A549 treated with Hydrocortisone at 1 μM for 4 hours (cell line): ENCODE results near the gene GJB6. TPM values are rescaled to one million over a fixed set of nuclear protein-coding genes. Genes with fewer than 3 reads are reported as not detected.

Experiments used
- total RNA-seq: library from RNA; stranded (reverse); fragments of 200-300 nt; extraction: Qiagen RNA extraction; gene quantifications from 5 replicates; pipeline ENCODE4 v1.2.3, GENCODE V29; 2022

Gene GJB6
- total RNA-seq: 0.06 TPM in 1 of 5 replicates, not detected in the others

DNA sequence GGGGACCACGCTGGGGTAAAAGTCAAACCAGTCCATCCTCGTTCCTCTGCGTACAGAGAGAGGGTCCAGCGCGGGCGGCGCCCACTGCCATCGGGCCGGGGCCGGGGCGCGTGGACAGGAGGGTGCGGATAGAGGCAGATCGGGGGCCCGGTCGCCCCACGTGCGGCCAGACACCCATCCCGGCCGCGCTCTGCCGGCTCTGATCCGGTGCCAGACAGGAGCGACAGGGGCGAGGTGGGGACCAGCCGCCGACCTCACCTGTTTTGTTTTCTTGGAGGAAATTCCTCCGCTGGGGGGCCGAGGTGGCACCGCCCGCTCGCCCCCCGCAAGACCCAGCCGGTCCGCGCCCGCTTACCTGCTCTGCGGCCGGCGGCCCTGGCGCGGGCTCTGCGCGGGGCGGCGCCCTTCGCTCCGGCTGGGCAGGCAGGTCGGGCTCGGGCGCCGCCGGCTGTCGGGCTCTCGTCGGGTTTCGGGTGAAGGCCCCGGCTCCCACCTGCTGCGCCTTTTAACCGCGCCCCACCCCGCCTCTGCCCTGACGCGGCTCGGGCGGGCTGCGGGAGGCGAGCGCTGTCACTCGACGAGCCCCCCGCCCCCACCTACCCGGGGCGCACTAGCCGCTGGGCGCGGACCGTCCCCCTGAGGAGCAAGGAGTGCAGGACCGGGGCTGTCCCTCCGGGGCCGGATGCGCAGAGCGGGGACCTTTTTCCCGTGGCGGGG lies at the start of gene GJB6:
TSS of gene GJB6 (minus strand) at position 481 of the 717 bp plus-strand sequence. CDS start 8,839 bp downstream, outside the sequence.

GRCh38 chr13:20192836-20193161 lies 39.3 kb downstream of the GJB6 start, which contains the start of gene GJB2:
TSS of gene GJB2 (minus strand) at chr13:20192938. CDS start at chr13:20189581, 3,357 bp downstream.

Other genes with a start within 250 kb of the GJB6 start
- 1.1 to 1.2 TPM (median 1.2 TPM) in 5 replicates for gene GJA3, start 71.3 kb downstream of the GJB6 start, total RNA-seq
- gene GJB2, start 39.4 kb downstream of the GJB6 start, total RNA-seq: 0.44 to 1.0 TPM (median 0.75 TPM) in 5 replicates